GM13976 (cell line): ENCODE measurements around the gene RBBP6.
A peak's percentile ranks its signal among the peaks of the same experiment; 100 is the strongest.

Source experiments
- DNase-seq: peaks from one replicate; pipeline ENCODE4 v3.0.0; 2012; ENCODE audit warnings: low spot score
- CTCF ChIP-seq: IDR thresholded peaks from 2 replicates; pipeline ENCODE4 v1.5.1; 2012; ENCODE audit warnings: borderline replicate concordance, mild to moderate bottlenecking; ENCODE audit not compliant: insufficient read depth; ENCODE audit errors: extremely low read depth, missing control alignments, control extremely low read depth
- in situ Hi-C: fragments of 300-500 bp; cut with MboI; formaldehyde crosslinking; loops from one replicate; pipeline ENCODE4 v1.12.0; 2022; ENCODE audit warnings: low sequenced_read_pairs, mixed read lengths, inconsistent platforms; ENCODE audit not compliant: unreplicated experiment

Gene RBBP6

DNA sequence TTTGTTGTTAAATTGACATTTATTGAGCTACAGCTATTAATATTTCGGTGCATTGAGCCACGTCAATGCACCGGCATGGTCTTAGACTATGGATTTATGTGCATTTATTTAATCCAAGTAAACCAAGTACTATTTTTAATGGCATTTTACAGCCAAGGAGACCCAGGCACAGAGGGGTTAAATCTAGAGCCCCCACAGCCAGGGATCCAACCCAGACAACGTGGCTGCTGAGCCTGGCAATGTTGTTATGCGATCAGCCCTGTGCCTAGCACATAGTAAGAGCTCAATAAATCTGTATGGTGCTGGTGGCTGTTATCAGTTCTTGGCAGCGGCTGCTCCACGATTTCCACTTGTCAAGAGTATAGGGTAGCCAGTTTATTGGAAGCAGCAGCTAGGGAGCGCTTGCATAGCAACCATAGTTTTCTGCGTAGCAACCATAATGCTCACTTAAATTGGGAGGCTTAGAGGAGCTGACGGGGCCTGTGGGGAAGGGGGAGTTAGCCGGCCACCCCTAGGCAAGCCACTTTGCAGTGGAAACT, 541 bp upstream of the RBBP6 start:
- DNase-seq, result no peak
- TF ChIP-seq CTCF, result no peak
- in situ Hi-C loops, result no loop called here

DNA sequence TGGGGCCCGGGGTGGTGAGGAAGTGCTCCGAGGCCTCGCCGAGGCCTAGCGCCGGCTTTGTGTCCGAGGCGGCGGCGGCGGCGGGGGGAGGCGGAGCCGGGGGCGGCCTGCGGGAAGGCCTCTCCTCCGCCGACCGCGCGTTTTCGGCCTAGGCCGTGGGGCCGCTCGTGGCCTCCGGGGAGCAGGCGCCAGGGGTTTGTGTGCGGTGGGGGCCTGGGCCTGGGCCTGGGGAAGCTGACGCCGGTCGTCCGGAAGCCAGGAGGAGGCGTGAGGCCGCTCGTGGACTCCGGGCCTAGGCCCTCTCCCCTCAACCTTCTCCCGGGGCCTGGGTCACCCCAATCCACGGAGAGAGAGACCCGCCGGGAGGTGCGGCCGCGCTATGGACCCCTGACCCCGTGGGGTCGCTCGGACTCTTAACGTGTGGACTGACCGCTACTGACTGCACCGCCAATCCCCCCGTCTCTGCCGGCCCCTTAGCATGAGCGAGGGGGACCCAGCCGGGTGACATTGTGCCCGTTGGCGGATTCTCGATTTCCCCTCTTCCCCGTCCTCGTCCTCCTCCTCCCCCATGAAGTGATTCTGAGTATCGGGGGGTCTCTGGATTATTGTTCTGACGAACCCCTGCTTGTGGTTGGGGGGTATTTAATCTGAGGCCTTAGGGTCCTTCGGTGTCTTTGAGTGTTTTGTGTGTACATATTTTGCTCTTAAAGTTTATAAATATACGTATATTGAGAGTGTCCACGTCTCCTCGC, 660 bp downstream of the RBBP6 start:
- no peak for TF ChIP-seq CTCF
- peak; percentile 54 for DNase-seq
- in situ Hi-C loops, result no loop called here

- no peak for DNase-seq
- in situ Hi-C loops, result no loop called here
Measured at GRCh38 chr16:24540602-24541210, 1.3 kb downstream of the RBBP6 start.

DNA sequence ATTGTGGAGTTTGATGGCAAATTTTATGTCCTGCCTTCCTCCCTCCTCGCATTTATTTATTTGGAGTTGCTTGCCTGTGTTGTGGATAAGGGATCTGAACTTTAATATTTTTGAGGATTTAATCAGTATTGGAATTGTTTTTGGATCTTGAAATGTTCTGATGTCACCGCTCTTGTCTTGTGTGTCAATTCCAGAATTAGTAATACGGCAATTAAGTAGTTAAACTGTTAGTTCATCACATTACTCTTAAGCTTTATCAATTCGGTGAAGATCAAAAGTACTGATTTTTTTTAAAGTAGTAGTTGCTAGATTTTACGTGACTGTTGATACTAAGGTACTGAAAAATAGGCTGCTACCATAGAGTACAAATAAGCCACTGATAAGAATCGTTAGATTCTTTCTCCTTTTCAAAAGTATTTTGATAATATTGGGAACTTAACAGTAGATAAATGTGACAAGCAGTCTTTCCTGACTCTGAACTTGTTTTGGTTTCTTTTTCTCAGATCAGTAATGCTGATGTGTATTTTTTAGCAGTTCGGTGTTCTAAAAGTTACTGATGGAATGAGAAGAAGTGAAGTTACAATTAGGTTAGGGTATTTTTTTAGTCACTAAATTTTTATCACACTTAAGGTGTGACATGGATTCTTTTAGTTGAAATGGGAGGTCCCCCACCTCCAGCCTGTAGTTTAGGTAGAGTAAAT, 2.0 kb downstream of the RBBP6 start:
- in situ Hi-C loops, result no loop called here
- TF ChIP-seq CTCF, result no peak
- no peak for DNase-seq

More at GRCh38 chr16:24540602-24541210, 1.3 kb downstream of the RBBP6 start:
- TF ChIP-seq CTCF, result no peak

DNA sequence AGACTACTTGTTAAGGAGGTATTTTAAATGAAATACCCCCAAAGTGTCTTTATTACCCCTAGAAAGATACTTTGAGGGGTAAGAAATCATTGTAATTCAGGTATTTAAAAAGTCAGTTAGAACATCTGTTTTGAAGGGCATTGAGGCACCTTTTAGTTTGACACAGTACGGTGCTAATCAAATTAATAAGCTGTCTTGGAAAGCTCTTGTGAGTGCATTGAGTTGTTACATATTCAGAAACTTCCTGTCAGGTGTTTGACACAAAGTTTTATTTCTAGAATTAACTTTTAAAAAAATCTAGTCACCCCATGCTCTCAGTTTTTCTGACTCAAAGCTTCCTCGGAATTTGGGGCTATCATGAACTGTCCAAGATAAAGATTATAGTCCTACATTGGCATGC, 4.6 kb downstream of the RBBP6 start:
- in situ Hi-C loops, result no loop called here
- no peak for DNase-seq
- TF ChIP-seq CTCF, result no peak

- TF ChIP-seq CTCF, result no peak
- in situ Hi-C loops, result no loop called here
- no peak for DNase-seq
Measured at GRCh38 chr16:24544640-24545039, 5.3 kb downstream of the RBBP6 start.
